Measurements from ENCODE around the gene REXO4.

- TF ChIP-seq CTCF (IDR thresholded peaks at IDR 0.05) (no peak), POLR2A (IDR thresholded peaks at IDR 0.05) (no peak)
These were observed 24.4 kb downstream of the REXO4 start for GRCh38 chr9:133393399-133393798.

All from esophagus squamous epithelium (tissue), 4 donors.